Heart left ventricle (tissue), 13 donors: ENCODE data around the gene BACH2.
"Not testable (repeated sequence)": the region's sequence is repeated elsewhere in the genome, so short reads cannot be mapped to it uniquely, and the experiment has no call there.

Source experiments
- POLR2A ChIP-seq, 2 donors: fragments of 450-650 bp; IDR thresholded peaks; one replicate each; pipeline ENCODE4 v1.6.1; 2017; ENCODE audit warnings: antibody characterized with exemption in 2 of 2, mild to moderate bottlenecking in 2 of 2, moderate library complexity in 2 of 2
- TF ChIP-seq, protein P1 (sequence below), 12 donors: fragments of 200-600 bp; sonication (generic) in 4 of 12; IDR thresholded peaks; one replicate each; pipeline versions ENCODE4 v1.5.0 to v1.8.0; 2018 to 2022; ENCODE audit warnings: antibody characterized with exemption in 12 of 12, mild to moderate bottlenecking in 5 of 12
- donor health status: ischemic (EF 13 %, LVEDD 7.1; RV severe dilation, severe dysfunction).
- donor health status: DM: no; HTN: yes; CAD: no.
- donor health status: DM: no; HTN: no; CAD: no.
- donor health status: ischemic (EF 25% LVEDD 6.9; RV normal size, moderate dysfunction).
- donor health status: ischemic (EF 25% LVEDD 5.7; RV mildly dilated, moderate dysfunction).
- donor health status: ischemic (EF 35%, LVEDD 5.7; RV mildly dilated, moderate dysfunction).
- donor health status: nonischemic (EF 11% LVEDD 7.7; RV severe dilation, severe dysfunction).
- donor health status: DM: yes; HTN: yes; CAD: no.
- donor health status: PGD.
- donor health status: ischemic (EF 29% LVEDD 5.4; RV normal size, mild dysfunction).
- donor health status: nonischemic (EF 23%, LVEDD 6.1; RV moderate dilation, normal function).

- TF ChIP-seq POLR2A (IDR thresholded peaks at IDR 0.05) = not testable (repeated sequence)
- TF ChIP-seq, protein P1, sequence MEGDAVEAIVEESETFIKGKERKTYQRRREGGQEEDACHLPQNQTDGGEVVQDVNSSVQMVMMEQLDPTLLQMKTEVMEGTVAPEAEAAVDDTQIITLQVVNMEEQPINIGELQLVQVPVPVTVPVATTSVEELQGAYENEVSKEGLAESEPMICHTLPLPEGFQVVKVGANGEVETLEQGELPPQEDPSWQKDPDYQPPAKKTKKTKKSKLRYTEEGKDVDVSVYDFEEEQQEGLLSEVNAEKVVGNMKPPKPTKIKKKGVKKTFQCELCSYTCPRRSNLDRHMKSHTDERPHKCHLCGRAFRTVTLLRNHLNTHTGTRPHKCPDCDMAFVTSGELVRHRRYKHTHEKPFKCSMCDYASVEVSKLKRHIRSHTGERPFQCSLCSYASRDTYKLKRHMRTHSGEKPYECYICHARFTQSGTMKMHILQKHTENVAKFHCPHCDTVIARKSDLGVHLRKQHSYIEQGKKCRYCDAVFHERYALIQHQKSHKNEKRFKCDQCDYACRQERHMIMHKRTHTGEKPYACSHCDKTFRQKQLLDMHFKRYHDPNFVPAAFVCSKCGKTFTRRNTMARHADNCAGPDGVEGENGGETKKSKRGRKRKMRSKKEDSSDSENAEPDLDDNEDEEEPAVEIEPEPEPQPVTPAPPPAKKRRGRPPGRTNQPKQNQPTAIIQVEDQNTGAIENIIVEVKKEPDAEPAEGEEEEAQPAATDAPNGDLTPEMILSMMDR (IDR thresholded peaks at IDR 0.05) = not testable (repeated sequence)
Observed at GRCh38 chr6:89892577-89892976, 404.1 kb downstream of the BACH2 start.
